ENCODE results near the gene DGKG.

The DGKG gene

DNA sequence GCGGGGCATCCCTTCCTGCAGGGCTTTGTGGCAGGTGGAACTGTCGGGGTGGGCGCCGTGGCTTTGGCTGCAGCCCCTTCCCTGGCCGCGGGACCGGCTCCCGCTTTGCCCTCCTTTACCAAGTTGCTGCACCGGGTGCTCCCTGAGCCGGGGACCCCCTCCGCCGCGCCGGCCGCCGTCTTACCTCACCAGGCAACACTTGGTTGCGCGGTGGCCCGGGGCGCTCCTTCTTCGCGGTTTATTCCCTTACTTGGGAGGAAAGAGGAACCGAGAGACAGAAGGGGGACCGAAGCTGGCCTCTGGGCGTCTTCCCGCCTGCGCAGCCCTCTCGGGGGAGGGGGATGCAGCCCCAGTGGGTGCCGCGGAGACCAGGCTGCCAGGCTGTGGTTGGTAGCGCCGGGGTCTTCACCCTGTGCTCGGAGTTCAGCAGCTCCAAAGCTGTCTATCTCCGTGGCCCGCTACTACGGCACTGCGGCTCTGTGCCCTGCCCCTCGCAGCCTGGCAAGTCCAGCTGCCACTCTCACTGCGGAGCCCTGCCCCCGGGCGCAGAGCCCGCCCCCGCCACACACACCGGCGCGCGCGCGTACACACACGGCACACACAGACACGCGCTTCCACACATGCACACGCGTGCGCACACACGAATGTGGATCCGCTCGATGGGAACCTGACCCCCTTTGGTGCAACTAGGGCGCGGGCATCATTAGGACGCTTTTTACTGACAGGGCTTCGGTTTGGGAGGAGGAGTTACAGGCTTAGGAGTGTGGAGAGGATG, at the start of gene DGKG:
Gene DGKG (minus strand): TSS at position 473 of the 775 bp plus-strand sequence. CDS start 41,775 bp downstream, outside the sequence.
- no peak for DNase-seq

DNA sequence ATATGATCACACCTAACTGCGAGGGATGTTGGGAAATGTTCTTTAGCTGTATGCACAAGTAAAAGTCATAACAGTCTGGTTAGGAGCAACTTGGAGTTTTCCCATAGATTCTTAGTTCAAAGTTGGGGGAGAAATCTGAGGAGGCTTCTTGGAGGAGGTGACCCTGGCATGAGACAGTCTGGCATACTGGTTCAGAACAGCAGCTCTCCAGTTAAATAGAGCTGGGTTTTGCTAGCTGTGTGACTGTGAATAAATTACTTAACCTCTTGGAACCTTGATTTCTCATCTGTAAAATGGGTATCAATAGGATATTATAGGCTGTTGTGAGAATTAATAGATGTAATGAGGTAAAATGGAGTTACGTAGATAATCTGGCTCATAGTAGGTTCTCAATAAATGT, 49.1 kb upstream of the DGKG start:
- DNase-seq: no peak

DNA sequence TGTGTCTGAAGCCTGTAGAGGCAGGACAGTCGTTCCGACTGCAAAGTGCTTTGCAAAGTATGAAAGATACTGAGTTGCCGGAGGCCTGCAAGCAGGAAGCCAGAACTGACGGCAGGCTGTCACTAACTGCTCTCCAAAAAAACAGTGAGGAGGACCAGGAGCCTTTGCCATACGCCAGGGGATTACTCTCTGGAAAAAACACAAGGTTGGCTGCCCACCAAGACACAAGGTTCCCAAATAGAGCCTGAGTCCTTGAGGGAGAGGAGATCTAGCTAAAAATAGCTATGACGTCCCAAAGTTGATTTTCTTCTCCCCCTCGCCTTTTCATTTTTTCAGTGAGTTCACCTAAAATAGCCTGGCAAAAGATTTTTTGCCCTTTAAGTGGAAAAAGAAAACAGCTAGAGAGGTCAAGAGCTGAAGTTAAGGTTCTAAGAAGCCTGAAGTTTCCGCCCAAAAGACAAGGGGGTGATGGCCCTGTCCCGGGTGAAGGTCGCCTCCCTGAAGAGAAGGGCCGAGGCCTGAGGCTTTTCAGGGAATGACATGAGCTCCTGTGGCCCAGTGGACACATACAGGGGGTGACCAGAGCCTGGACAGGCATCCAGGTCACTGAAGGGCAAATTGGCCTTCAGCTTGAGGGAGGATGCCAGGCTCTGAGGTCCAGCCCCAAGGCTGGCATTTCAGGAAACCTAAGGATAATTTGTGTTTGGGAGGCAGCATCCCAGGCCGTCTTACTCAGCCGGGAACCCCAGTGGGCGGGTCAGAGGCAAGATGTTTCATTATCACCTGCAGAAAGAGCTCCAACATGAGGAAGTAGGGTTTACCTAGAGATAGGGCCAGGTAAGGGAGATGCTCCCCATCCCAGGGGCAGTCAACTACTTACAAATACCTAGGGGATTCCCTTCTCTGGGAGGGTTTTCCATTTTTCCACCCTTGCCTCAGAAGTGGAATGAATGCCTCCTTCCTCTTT, 44.9 kb upstream of the DGKG start:
- DNase-seq: no peak

DNA sequence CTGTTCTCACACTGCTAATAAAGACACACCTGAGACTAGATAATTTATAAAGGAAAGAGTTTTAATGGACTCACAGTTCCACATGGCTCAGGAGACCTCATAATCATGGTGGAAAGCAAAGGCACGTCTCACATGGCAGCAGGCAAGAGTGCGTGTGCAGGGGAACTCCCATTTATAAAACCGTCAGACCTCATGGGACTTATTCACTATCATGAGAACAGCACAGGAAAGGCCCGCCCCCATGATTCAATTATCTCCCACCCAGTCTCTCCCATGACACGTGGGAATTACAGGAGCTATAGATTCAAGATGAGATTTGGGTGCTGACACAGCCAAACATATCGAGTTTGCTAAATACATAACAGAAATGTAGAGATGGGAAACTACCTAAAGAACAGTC, 39.5 kb upstream of the DGKG start:
- DNase-seq: no peak

DNA sequence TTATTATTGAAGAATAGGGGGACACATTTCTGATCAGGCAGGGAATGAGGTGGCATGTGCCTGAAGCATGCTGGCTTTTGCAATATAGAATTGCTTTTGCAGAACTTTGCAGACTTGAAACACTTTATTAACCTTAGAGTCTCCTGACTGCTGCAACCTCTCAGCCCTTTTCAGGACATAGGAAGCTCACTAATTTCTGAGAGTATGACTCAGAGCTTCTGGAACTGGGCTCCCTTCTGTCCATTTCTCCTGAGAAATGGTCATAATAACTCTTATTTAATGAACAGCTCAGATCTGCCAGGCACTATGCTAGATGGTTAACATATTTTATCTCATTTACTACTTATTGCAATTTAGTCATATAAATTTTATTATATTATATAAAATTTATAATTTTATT, 38.6 kb upstream of the DGKG start:
- DNase-seq: no peak

DNA sequence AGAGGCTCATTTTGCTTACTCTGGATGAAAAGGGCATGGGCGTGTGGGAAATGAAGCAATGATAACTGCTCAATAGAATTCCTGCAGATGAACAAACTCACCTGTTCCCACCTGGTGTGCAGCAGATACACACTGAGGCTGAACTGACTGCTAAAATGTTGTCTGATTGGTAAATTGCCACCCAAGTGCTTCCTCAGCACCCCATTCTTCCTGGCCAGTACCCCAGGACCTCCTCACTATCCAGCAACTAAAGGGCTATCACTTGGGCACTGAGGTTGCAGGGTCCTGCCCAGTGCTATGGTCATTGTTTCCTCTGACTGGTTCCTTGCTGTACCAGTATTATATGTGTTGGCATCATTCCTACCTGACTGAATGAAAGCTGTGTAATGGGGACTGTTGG, 38.0 kb upstream of the DGKG start:
- DNase-seq: no peak

DNA sequence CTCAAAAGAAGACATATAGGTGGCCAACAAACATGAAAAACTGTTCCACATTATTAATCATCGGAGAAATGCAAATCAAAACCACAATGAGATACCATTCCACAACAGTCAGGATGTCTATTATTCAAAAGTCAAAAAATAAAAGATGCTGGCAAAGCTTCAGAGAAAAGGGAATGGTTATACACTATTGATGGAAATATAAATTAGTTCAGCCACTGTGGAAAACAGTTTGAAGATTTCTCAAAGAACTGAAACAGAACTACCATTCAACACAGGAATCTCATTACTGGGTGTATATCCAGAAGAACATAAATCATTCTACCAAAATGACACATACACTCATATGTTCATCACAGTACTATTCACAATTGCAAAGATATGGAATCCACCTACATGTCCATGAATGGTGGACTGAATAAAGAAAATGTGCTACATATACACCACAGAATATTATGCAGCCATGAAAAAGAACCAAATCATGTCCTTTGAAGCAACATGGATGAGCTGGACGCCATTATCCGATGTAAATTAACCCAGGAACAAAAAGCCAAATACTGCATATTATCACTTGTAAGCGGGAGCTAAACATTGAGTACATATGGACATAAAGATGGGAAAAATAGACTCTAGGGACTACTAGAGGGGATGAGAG, 32.7 kb upstream of the DGKG start:
- DNase-seq: no peak

DNA sequence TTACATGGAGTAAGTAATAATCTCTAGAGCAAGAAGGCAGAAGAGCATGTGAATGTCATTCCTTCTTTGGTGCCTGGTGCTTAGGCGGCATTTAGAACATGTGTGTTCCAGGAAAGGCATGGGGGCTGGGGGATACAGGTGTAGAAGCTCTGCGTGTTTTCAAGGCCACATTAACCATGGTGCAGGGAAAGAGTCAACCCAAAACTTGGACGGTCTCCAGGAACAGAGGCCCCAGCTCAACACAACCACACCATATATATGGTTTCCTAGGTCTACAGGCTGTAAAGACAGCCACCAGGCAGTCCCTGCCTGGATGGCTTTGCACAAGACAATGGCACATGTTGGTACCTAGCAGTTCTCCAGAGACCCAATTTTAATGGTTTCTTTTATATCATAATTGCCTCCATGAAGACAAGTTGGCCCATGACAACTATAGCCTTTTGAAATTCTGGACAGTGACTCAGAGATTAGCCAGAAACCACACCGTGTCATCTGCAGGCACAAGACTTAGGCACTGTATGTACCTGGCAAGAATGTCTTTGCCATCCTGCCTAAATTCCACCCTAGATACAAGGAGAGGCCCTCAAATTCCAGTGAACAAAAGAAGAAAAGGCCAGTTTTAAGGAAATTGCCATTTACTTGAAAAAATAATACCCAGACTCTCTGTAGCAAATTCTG, 25.0 kb upstream of the DGKG start:
- no peak for DNase-seq

DNA sequence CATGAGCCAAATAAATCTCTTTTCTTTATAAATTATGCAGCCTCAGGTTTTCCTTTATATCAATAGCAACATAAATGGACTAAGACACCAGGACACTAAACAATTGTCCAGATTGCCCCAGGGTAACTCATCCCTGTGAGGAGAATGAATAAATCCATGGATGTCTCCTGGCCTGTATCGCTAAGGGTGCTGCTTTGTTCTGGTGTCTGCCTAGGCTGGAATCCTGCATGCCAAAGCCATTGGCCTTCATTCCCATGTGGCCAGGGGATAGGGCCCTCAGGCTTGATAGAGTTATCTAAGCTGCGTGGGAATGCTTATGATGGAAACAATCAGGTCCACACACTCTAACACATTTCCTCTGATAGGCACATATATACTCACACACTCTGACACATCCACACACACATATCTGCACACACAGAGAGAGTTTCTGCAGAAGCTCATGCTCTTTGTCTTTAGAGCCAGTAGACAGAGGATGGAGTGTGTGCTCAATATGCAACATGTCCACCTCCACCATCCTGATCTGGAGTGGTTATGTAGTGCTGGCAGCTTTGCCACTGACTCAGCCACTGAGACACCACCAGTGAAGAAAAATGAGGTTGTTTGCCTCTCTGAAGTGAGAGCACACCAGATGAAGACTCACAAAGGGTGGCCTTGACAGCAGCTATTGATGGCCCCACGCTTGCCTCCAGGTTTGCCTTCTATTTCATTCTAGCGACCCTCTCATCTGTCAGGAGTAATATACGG, 24.0 kb upstream of the DGKG start:
- DNase-seq: no peak

DNA sequence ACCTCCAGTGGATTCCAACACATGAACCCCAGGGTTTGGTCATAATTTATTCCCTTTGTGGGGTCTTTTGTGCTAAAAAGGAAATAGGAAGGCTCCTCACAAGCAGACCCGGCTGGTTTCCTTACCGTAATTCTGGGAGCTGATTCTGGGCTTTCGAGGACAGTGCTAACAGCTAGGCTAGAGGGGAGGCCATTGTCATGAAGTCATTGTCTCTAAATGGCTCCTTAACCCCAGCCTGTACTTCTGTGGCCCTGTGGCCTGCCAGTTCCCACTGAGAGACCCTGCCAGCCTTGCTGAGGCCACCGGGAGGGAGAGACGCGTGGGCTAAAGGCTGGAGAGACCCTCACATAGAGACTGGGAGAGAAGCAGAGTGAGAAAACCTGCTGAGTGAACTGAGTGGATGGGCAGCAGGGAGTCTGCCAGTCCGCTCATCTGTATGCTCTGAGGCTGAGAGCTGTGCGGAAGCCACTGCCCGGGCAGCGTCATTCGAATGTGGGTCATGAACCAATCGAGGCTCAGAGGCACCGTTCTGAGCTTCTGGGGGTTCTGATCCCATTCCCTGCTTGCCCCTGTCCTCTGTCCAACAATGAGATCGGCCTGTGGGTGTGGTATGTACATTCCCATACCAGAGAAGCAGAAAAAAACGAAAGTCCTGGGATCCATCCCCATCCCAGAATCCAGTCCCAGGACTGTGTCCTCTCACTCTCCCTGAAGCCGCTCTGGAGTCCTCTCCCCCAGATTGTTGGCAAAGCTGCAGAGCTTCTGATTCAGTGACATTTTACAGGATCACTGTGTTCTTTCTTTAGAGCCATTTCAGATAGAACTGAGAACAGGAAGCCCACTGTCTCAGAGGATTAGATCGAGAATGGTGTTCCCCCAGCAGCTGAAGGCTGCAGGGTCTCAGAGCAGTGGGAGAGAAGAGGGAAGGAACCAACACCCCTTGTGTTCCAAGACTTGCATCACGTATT, 21.3 kb upstream of the DGKG start:
- DNase-seq: no peak

DNA sequence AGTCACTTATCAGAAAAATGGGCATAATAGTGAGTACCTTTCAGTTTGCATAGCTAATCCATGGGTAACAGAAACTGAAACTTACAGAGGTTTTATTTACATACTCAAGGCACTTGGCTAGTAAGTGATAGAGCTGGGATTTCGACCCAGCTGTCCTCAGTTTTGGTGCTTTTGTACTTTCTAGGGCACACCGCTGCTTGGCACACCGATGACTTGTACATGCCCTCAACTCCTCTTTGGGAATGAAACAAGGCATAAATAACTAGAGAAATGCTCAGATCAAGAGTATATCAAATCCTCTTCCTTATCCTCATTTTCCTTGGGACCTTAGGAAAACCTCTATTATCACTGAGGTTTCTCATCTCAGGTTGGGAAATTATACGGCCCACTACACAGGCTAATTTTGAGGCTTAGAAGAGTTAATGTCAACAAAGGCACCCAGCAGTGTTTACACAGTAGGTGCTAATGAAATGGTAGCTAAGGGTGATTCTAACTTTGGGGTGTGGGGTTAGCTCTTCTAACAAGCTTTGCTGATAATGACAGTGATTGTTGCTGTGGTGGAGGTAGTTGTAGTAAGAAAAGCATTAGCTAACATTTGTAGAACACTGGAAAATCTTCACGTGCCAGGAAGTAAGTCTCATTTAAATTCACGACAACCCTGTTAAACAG, 20.3 kb upstream of the DGKG start:
- DNase-seq: no peak

DNA sequence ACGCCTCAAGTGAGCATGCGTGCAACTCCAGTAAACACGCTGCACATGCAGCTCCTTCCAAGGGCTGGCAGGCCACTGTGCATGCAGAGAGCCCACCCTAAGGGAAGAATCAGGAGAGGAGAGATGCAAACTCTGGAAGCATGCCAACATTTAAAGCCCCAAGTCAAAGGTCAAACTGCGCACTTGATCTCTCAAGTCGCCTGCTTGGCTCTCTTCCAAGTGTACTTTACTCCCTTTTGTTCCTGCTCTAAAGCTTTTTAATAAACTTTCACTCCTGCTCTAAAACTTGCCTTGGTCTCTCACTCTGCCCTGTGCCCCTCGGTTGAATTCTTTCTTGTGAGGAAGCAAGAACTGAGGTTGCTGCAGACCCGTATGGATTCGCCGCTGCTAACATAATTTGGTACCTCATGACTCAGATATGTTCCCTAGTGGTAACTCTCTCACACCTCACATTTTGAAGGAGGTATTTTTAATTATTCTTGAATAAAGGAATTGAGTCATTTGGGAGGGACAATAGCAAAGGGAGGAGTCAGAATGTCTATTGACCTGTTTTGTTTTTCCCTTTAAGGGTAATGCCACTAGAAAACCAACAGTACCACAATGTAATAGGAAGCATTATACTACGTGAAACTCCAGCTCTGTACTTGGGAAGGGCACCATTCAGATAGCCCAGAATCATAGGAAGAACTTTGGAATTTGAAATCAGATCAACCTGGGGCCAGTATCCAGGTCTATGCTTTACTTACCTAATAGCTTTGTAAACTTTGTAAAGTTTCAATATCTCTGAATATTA, 19.6 kb upstream of the DGKG start:
- DNase-seq: no peak

DNA sequence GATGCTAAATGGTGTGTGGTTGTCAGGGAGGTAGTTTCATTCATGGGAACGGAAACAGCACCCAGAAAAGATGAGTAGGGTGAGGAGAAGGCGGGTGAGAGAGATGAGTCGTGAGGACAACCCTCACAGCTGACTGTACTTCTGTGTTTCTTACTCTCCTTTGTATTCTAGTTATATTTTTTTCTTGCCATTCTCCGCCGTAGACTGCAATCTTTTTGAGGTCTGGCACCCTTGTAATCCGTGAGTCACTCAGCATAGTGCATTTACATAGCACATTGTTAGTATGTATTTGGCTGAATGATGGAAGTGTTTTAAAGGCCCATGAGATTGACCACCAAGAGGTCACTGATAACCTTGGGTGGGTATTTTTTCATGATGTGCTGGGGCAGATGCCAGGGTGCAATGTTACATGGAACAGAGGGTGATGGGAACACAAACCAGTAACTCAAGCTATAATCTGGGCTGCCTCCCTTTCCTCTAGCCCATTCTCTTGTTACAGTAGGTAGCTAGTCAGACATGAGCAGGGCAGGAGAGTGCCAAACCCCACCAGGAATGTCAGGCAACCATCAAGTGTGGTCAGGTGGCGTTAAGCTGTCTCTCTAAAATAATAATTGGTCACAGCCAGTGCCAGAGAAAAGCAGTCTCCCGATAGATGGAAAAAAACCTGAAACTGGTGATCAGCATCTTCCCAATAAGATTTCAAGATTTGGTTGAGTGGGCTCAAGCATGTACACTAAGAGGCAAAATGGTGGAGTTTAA, 18.8 kb upstream of the DGKG start:
- no peak for DNase-seq

DNA sequence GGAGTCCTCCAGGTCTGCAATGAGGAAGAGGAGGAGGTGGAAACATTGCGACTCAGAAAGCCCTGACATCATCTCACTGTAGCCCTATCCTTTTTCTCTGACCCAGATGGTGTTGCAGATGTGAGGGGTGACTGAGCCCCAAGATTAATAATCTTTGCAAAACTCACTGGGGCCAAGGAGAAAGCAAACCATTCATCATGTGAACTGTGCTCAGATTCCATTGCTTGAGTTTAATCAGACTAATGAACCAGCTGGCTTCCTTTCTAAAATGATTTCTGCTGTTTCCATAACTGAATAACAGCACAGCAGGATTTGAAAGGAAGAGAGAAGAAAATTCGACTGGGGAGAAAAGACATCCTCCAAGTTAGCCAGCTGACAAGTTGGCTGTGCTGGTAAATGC, 13.4 kb upstream of the DGKG start:
- no peak for DNase-seq

DNA sequence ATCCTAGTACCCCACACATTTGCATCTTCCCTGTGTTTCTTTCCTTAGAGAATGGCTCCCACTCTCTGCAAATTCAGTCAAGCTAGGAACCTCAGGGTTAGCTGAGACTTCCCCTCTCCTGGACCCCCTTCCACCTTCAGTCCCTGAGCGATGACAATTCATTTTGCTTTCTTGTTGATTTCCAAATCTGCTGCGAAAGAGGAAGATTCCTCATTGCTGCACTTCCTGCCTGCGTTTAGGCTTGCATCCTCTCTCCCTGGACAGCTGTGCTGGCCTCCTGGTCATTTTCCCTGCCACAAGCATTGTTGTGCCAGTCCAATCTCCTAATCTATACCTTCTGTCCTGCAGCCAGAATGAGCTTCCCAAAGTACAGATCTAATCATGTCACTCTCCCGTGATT, 12.3 kb upstream of the DGKG start:
- no peak for DNase-seq

DNA sequence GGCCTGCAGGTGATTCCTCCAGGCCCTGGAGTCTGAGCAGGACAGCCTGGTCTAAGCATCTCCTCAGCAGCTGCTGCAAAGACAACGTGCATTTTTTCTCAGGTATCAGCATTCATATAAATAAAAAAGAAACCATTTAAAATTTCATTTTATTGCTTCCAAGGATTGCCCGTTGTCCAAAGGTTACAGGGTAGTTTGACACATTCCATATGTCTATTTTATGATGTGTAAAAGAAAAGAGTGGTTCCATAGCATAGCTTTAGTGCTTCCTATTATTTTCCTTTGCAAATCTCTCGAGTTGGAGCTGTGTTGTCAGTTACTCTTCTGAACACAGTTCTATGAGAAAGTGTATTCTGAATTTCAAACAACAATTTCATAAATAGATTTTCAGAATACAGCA, 7.2 kb upstream of the DGKG start:
- DNase-seq: no peak

DNA sequence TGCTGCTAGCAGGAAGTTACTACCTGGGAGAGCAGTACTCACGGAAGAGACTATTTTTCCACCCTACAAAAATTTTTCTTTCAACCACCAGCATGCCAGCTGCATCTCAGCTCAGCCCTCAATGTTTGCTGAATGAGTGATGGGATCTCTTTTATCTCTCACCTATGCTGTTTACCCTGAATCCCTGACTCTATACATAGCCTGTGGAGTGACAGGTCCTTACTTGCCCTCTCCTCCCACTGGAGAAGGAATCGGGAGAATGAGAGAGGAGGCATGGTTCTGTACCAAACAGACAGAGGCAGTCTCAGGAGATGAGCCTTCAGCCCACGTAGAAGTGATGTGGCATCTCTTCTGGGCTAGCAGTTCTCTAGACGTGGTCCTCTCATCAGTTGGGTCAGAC, 6.7 kb upstream of the DGKG start:
- no peak for DNase-seq

DNA sequence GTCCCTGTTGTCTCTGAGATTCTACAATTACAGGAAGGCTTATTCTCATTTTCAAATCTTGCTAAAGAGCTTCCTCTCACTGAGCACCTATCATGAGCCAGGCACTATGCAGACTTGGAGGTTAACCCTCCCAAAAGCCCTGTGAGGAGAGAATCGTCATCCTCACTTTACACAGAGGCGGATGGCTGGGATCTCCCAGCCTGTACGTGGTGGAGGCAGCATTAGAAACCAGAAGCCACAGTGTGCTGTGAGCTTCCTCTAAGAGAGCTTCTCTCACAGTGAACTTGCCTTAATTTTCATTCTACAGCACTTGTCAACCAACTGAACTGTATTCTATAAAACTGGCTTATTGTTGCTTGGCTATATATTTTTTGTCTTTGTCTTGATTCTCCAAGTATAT, 6.1 kb upstream of the DGKG start:
- no peak for DNase-seq

DNA sequence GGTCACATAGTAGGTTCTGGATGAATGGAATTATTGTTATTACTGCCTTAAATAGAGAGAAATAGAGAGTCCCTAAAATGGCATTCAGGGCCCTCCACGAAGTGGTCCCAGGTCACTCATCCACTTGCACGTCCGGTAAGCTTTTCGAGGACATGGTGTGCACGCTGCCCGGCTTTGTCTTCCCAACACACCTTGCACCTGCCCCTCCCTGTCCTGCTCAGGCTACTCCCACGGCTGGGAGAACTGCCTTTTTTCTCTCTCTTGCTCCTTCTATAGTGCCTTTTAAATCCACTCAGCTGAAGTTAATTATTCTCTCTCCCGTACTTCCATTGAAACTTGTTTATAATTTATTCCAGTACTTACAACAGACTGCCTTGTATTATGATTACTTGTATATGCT, 5.6 kb upstream of the DGKG start:
- no peak for DNase-seq

All from CD4-positive, alpha-beta T cell treated with Interleukin-6 for 4 hours (primary cell).